SW480 (cell line): ENCODE results near the gene FHL1.

Source experiments
- DNase-seq: peaks from one replicate; pipeline ENCODE4 v3.0.0-alpha.2; 2016; ENCODE audit warnings: low spot score

Gene FHL1

DNA sequence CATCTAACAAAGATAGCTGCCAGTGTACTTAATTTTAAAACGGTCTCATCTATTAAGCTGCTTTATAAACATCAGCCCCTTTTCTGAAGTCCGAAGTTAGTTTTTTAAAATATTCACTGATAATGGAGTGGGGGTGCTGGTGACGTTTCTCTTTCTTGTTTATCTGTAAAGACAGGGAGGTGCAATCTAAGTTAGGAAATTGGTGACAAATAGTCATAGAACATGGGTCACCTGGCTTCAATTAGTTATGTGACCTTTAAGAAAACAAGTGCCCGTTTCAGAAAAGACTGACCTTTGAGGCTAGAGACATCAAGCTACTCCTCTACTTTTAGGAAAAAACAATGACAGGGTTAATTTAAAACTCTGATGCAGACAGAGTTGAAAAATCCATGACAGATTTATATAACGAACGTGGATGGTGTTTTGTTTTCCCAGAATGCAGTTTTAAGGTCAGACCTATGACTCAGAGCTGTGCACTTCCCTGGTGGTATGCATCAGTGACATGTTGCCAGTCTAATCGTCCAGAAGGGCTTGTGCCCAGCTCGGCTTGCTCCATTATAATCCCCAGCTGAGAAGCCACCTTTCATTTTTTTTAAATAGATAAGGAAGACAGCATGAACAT is 38.2 kb downstream of the FHL1 start:
- peak; percentile 58 for DNase-seq

DNA sequence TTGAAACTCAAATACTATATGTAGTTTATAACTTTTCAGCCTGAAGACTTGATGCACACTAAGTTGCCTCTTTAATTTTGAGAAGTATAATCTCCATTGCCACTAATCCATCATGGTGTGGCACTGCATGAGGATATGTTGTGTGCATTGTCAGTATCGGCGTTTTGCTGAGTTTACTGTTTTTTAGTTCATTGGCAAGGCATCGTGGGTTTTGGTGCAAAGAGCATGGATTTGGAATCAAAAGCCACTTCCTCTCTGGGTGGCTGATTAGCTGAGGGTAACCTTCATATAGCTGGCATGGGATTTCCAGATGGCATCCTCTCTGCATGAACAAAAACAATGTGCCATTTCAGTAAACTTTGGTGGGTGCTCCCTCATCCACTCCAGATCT is 38.7 kb downstream of the FHL1 start:
- no peak for DNase-seq

DNA sequence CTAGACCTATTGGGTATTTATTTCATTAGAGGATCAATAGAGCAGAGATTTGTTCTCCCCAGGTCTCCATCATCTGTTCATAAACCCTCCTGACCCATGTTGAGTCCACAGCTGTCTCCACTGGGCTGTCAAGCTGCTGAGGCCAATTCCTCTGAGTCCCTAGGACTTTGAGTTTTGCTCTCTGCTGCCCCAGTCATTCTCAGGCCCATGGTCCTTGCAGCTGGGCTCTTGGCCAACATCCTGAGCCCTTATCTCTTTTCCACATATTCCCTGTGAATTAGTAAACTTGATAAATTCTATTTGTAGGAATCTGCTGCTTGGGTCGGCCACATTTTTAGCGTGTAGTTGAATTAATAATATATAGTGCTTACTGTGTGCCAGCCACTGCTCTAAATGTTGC is 41.9 kb downstream of the FHL1 start:
- DNase-seq, result no peak

DNA sequence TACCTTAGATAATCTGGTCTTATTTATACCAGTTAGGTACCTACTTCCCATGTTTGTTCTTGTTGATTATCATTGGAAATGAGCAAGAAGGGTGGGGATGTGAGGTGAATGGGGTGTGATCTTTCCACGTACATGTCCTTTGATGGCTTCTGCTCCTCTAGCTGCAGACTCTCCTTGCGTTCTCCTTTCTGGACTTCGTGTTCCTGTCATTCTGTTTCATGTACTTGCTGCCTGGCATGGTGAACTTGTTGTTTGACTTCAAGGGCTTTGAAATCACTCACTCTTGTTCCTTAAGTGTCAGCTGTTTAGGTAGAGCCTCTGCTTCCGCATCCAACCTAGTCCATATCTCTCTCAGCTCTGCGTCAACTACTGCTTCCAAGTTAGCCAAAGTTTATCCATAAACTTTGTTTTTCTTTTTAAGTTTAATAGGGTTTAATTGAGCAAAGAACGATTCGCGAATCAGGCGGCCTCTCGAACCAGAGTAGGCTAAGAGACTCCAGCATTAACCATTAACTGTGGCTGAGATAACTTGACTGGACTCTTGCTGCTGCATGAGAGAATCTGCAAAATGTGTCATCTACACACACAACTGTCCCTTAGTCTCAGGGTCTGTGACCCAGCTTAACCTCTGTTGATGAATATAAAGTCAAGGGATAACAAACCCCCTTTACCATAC is 42.8 kb downstream of the FHL1 start:
- DNase-seq, result no peak

DNA sequence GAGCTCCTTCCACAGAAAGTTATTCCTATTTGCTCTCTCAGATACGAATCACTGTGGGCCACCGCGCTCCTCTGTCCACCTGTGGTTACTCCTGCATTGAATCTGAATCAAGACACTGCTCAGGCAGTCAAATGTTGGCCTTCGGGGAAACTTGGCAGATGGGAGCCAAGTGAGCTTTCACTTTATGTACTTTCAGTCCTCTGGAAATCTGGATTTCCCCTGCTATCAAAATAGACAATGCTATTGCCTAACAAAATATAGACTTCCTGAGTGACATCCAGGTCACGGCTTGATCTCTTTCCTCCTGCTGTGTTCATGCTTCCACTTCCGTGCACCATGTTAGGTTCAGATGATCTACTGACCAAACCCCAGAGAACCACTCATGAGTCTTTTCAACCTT is 43.8 kb downstream of the FHL1 start:
- no peak for DNase-seq

DNA sequence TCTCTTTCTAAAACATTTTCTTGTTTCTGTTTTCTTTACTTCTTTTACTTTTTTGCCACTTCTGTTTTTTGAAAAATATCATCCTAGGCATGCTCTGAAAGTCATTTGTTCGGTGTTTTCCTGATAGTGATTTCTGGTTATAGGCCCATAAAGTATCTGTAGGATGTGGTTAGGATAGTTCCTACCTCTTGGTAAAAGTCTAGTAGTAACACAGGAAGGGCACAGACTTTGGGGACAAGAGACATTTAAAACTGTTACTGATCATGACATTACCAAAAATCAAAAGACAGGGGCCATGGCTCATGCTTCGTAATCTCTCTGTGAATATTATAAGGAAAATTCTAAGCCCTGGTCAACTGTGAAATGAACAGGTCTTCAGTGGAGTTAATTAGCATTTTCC is 44.8 kb downstream of the FHL1 start:
- no peak for DNase-seq

DNA sequence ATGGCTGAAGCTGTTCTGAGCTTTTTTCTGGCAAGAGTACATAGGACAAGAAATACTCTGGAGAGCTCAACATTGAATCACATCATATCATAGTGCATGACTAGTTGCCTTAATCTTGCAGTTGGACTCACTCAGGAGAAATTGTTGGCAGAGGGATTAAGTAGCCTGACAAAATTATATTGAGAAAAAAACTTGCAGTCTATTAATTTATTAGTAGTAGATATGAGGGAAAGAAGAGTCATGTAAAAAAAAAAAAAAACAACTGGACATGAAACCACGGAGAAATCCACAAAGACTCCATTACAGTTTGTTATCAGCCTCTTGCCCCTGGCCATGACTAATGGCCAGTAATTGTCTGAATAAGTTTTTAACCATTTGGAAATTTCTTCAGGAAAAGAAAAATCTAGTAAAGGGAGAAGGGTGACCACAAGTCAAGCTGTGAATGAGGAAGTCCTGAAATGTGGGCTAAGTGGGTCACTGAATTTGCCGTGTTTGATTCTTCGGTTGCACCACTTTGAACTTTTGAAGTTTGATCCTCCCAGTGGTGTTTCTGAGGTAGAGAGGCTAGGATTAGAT is 45.6 kb downstream of the FHL1 start:
- DNase-seq, result no peak

DNA sequence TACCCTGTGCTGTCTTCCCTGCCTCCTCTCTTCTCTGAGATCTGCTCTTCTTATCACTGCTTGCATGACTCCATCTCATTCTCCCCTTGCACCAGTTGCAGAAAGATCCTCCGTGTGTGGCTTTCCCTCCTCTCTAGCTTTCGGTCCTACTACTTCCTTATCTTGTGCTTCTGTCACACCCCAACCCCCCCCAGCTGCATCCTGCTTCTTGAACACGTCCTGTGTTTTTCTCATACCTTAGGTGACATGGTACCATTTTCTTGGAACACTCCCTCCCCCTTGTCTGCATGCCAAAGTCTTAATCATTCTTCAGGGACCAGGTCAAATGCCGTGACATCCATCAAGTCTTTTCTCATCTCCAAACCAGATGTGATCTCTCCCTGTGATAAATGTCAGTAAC is 46.4 kb downstream of the FHL1 start:
- no peak for DNase-seq

DNA sequence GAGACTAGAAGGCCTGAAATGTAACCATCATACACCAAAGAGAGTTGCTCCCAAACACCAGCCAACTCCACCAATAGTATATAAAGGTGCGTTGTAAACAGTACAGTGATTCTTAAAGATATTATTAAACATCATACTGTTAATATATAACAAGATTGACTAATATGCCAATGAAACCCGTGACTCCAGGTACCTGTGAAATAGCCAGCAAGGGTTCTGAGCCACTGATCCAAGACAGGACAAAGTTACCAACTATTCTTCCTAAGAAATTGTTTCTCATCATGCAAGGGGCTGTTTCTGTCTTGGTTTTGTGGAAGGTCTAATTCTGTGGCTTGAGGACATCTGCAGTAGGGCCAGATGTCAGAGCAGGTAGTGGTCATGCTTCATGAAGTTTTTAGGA is 47.2 kb downstream of the FHL1 start:
- DNase-seq, result no peak

DNA sequence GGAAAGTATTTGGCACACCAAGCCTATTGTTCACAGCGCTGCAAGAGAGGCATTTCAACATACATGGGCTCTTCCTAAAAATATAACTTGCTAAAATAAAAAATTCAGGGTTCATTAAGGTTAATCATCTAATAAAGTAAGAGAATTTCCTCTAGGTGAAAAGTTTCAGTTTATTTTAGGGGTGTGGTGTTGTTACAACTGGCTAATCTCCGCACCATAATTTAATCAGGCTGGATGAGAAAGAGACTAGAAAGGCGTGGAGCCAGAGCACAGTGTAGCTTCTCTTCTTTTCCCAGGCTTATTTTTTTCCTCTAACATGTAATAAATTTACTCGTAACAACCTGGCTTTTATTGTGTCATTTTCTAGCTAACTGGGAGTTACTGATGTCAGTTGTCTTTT is 47.9 kb downstream of the FHL1 start:
- DNase-seq, result no peak

DNA sequence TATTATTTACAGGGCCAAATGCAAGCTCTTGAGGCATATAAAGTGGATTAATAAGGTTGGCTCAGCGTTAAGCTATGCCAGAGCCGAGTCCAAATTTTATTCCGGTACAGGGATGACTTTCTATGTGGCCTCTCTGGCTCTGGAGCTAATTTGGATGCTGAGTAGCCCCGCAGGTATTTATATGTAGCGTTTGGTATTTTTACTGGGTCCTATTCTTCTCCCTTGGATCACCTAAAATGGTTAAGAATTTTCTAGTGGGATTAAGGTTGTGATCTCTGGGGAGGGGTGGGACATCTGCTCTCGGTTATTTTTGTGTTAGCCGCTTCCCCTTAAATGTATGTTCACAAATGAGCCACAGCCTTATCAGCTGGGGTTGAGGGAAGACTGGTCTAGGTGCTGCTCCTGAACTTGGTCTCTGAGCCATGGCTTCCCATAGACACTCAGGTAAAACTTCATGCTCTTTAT is 49.4 kb downstream of the FHL1 start:
- DNase-seq, result no peak

DNA sequence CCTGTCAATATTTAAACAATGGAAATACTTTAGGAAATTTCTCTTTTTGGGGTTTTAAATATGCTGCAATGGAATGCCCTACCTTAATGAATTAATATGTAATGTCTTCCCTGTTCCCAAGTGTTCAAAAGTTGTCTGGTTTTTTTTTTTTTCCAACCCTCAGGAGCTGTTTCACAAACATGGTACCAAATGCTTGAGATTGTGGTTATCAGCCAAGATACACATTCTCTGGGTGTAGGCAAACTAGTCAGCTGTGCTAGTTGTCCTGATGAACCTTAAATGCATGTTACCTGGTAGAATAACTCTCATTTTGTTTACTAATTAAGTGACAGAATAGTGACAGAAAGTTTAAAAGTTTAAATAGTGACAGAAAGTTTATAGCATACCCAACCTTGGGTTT is 50.7 kb downstream of the FHL1 start:
- DNase-seq, result no peak

DNA sequence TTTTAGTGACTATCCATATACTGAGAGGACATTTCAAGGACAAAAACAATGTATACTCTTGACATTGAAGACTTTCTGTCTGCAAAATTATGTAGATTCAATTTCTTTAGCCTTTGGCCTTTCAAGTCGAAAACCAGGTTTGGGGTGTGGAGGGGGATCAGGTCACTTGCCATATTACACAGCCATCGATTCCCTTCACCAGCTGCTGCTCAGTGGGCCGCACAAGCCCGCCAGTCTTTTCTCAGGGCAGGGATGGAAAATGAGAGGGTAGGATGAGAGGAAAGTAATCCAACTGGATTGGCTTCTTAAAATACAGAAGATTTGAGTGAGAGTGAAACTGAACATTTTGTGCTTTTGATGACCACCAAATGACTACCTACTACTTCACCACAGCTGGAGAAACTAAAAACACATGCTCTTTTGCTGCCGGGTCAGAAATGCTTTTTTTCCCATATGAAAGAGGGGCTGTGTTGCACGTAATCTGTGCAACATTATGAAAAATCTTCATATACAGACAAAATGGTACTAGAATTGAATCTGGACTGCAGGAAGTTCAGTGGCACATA is 51.4 kb downstream of the FHL1 start:
- no peak for DNase-seq

DNA sequence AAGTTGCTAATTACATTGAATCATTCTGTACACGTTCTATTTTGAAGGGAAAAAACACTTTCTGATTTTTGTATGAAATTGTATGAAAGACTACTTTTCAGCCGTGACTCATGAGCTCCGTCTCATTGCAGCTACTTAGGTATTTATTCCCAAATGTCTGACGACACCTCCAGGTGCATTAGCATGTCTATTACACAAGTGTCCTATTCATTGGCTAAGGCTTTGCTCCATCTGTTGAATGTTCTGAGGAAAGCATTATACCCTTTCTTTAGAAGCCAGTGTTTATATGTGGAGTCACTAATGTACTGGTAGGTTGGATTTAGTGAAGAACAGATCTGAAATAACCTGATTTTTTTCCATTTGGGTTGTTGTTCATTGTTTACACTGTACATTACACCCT is 52.0 kb downstream of the FHL1 start:
- no peak for DNase-seq

DNA sequence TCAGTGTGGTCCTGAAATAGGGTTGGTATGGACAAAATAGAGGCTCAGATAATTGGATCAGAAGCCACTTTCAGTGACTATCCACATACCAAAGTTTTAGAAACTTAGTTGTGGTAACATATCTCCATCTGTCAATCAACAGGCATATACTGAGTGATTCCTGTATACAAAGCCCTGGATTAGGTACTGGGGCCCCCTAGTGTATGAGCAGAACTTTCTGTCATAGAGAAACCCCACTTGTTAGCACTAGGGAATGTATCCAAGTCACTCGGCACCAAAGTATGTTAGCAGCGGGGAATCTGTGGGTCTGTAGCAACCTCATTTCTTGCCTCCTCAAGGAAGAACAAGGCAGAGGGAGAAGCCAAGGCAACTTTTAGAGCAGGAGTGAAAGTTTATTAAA is 53.1 kb downstream of the FHL1 start:
- peak; percentile 30 for DNase-seq

DNA sequence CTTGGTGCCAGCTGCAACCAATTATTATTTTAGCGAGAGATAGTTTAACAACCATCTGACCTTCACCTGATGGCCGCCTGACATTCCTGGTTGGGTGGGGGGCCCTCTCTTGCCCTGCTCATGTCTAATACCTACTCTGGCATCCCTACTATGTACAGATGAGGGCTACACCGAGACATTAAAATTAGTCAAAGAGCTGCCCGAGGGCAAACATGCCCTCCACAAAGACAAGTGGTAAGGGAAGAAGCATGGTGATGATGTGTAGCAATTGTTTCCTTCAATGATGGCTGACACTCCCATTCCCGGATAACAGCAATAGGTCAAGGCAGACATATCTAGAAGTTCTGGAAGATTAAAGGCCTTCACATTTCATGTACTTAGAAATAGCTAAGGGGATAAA is 54.3 kb downstream of the FHL1 start:
- DNase-seq, result no peak

DNA sequence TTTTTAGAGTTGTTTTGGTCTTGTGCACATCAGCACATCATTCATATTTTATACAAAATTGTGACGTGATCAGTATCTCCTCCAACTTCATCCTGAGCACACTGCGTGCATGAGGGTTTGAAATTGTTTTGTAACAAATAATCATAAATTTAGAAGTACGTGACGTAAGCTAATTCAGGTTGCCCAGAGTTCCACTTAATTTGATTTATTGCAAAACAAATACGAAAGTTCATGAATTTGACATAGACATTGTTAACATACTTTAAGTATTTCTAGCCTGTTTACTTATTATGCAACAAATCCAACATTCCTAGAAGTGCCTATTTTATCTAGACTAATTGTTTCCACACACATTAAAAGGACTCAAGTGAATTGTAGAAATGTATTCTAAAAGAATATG is 55.6 kb downstream of the FHL1 start:
- DNase-seq, result no peak

DNA sequence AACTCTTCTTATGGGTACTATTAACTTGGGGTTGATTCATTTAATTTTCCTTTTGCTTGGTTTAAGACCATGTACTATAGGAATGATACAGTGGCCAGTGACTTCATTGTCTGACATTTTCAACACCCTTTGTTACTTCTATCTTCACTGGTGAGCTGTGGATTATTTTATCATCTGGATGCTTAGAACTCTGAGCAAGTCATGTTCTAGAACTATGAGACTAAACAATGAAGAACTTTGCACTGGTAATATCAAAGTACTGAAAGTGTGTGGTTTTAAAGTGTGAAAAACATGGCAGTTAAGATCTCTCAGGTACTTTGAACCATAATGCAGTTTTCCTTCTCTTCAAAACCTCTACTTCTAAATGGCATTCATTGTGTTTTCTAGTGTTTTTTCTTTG is 56.1 kb downstream of the FHL1 start:
- DNase-seq, result no peak

DNA sequence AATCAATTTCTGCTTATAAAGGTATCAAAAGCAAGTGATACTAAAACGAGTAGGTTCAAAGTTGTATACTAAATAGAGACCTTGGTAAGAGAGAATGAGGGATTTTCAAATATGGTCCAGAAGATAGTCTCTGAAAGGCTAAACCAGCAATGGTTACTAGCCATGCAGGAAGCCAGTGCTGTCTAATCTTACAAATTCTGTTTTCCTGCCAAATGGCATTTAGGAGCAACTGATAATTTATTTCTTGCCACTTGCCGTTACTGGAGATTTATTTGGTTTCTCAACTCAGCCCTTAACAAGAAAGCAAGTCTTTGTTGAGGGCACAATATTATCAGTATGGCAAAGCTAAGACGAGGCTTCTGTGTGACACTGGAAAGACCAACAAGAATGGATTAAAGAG is 56.6 kb downstream of the FHL1 start:
- DNase-seq, result no peak

DNA sequence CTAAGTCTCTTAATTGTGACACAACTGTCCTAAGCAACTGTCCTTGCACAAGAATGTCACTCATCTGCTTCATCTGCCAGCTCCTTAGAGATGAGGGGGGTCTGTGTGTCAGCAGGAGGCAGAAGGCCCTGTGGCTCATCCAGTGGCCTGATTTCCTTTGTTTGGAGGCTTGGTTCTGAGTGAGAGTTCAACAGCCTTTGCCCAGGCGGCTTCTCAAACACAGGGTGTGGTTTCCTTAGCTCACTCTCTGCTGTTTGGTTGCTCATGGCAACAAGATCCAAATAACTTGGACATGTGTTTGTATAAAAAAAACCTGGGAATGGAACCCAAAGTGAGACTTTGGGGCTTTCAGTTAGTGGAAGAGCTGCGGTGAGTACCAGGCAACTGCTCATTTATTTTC is 57.2 kb downstream of the FHL1 start:
- no peak for DNase-seq

DNA sequence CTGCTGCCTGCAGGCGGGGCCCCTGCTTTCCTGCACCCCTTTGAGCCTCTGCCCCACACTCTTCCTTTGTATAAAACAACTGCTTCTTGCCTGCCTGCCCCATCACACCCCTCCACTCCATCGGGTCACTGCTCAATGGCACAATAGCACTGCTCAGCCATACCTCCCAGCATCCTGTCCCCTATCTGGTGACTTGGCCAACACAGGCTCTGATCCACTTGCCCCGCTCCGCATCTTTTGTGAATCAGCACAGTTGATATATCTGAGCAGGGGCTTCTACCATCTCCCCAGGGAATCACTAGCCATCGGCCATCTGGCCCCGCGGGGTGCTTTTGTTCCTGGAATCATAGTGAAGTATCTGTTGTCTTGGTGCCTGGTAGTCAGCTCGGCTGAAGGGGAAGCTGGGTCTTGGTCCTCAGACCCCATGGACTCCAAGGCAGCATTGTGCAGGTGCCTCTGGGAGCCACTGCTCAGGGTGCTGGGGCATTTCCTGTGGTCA is 58.6 kb downstream of the FHL1 start:
- no peak for DNase-seq

DNA sequence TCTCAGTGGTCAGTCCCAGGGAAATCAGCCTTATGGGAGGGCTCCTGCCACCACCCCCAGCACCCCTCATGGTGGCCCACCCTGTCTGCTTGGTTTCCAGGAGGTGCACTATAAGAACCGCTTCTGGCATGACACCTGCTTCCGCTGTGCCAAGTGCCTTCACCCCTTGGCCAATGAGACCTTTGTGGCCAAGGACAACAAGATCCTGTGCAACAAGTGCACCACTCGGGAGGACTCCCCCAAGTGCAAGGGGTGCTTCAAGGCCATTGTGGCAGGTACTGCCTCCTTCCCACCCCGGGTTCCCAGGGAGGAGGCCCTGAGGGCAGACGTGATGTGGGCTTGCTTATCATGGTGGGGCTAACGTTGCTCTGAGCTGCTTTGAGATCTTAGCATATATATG is 59.6 kb downstream of the FHL1 start:
- DNase-seq, result no peak

DNA sequence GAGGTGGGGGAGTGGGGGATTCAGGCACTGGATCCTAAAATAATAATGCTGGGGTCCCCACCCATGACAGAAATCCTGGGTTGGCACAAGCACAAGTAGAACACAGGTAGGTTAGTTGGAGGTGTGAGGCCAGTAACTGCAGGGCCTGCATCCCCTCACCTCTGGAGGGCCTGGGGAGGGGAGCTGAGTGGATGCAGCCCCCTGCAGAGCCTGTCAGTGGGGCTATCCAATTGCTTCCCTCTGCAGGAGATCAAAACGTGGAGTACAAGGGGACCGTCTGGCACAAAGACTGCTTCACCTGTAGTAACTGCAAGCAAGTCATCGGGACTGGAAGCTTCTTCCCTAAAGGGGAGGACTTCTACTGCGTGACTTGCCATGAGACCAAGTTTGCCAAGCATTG is 60.2 kb downstream of the FHL1 start:
- DNase-seq, result no peak
